Neural cell (in vitro differentiated cells): ENCODE data around the gene RDX. TPM values are rescaled to one million over a fixed set of nuclear protein-coding genes. Genes with fewer than 3 reads are reported as not detected.

Experiments
- H2AFZ ChIP-seq: fragments of 200-600, 300-800 bp; sonication (generic), shearing (Covaris generic); 2 replicates; pipeline ENCODE4 v1.6.0; 2014; ENCODE audit warnings: low read depth, mild to moderate bottlenecking, antibody characterized with exemption, low read length, moderate library complexity
- H3F3A ChIP-seq: fragments of 200-600 bp; shearing (Covaris generic); 2 replicates; pipeline ENCODE4 v1.6.1; 2016; ENCODE audit warnings: mild to moderate bottlenecking, moderate library complexity, mixed read lengths, antibody characterized with exemption, low read length; ENCODE audit not compliant: insufficient read depth, poor library complexity, severe bottlenecking
- H3K27ac ChIP-seq: fragments of 200-600, 300-800 bp; sonication (generic), shearing (Covaris generic); 2 replicates; pipeline ENCODE4 v1.5.1; 2014; ENCODE audit warnings: mild to moderate bottlenecking, low read length, moderate library complexity
- H3K27me3 ChIP-seq: fragments of 300-800, 200-600 bp; sonication (generic), shearing (Covaris generic); 2 replicates; pipeline ENCODE4 v1.6.0; 2014; ENCODE audit warnings: mild to moderate bottlenecking, low read depth, low read length, moderate library complexity; ENCODE audit not compliant: insufficient read depth
- H3K36me3 ChIP-seq: fragments of 300-800, 200-600 bp; sonication (generic), shearing (Covaris generic); 2 replicates; pipeline ENCODE4 v1.5.1; 2014; ENCODE audit warnings: mild to moderate bottlenecking, antibody characterized with exemption, low read length, moderate library complexity; ENCODE audit not compliant: insufficient read depth
- H3K4me2 ChIP-seq: fragments of 300-800, 200-600 bp; sonication (generic), shearing (Covaris generic); 2 replicates; pipeline ENCODE4 v1.6.0; 2014; ENCODE audit warnings: mild to moderate bottlenecking, low read length
- H3K4me3 ChIP-seq: fragments of 300-800, 200-600 bp; sonication (generic), shearing (Covaris generic); 2 replicates; pipeline ENCODE4 v1.5.1; 2014; ENCODE audit warnings: mild to moderate bottlenecking, low read length, moderate library complexity
- H3K79me2 ChIP-seq: fragments of 200-600 bp; shearing (Covaris generic); replicated peaks from 2 replicates; pipeline ENCODE4 v1.6.0; 2014; ENCODE audit warnings: mild to moderate bottlenecking, low read length, moderate library complexity; ENCODE audit not compliant: insufficient read depth
- H3K9ac ChIP-seq: fragments of 300-800, 200-600 bp; sonication (generic), shearing (Covaris generic); 2 replicates; pipeline ENCODE4 v1.6.1; 2016; ENCODE audit warnings: mild to moderate bottlenecking, low read length, mixed read lengths
- H3K9me2 ChIP-seq: fragments of 200-600 bp; shearing (Covaris generic); 2 replicates; pipeline ENCODE4 v1.6.1; 2016; ENCODE audit warnings: mild to moderate bottlenecking, low read length, mixed read lengths; ENCODE audit not compliant: insufficient read depth
- H3K9me3 ChIP-seq: fragments of 200-600, 300-800 bp; sonication (generic), shearing (Covaris generic); 2 replicates; pipeline ENCODE4 v1.6.1; 2016; ENCODE audit warnings: mild to moderate bottlenecking, mixed run types, low read length, moderate library complexity, mixed read lengths
- H4K20me1 ChIP-seq: fragments of 200-600 bp; shearing (Covaris generic); 2 replicates; pipeline ENCODE4 v1.6.1; 2016; ENCODE audit warnings: mild to moderate bottlenecking, mixed run types; ENCODE audit not compliant: insufficient read depth
- CTCF ChIP-seq: fragments of 450-650 bp; IDR thresholded peaks from 2 replicates; pipeline ENCODE4 v1.5.1; 2014; ENCODE audit warnings: antibody characterized with exemption, mild to moderate bottlenecking, moderate library complexity; ENCODE audit not compliant: poor library complexity, severe bottlenecking
- EP300 ChIP-seq: fragments of 450-650 bp; conservative IDR thresholded peaks from 2 replicates; pipeline ENCODE4 v1.6.1; 2014; ENCODE audit warnings: antibody characterized with exemption, mild to moderate bottlenecking, moderate library complexity; ENCODE audit not compliant: poor library complexity, severe bottlenecking
- EZH2 ChIP-seq: fragments of 200-600, 300-800 bp; shearing (Covaris generic), sonication (generic); IDR thresholded peaks from 2 replicates; pipeline ENCODE4 v1.6.1; 2014; ENCODE audit warnings: antibody characterized with exemption, low read length, borderline replicate concordance, mild to moderate bottlenecking; ENCODE audit not compliant: insufficient read depth, poor library complexity, severe bottlenecking
- MXI1 ChIP-seq: fragments of 450-650 bp; conservative IDR thresholded peaks from 2 replicates; pipeline ENCODE4 v1.6.1; 2014; ENCODE audit warnings: antibody characterized with exemption, mild to moderate bottlenecking; ENCODE audit not compliant: poor library complexity, severe bottlenecking
- POLR2AphosphoS5 ChIP-seq: IDR thresholded peaks from 2 replicates; pipeline ENCODE4 v1.6.1; 2012
- RAD21 ChIP-seq: fragments of 450-650 bp; conservative IDR thresholded peaks from 2 replicates; pipeline ENCODE4 v1.6.1; 2014; ENCODE audit warnings: antibody characterized with exemption, mild to moderate bottlenecking, moderate library complexity
- REST ChIP-seq: IDR thresholded peaks from 2 replicates; pipeline ENCODE4 v1.6.1; 2012; ENCODE audit warnings: borderline replicate concordance
- SMC3 ChIP-seq: fragments of 450-650 bp; conservative IDR thresholded peaks from 2 replicates; pipeline ENCODE4 v1.6.1; 2014; ENCODE audit warnings: antibody characterized with exemption, mild to moderate bottlenecking, moderate library complexity; ENCODE audit not compliant: poor library complexity
- TAF1 ChIP-seq: IDR thresholded peaks from 2 replicates; pipeline ENCODE4 v1.6.1; 2012; ENCODE audit warnings: low read depth
- polyA plus RNA-seq: library from polyadenylated mRNA; depleted of rRNA; stranded (reverse); fragments of >200 nt; gene quantifications from 2 replicates; pipeline ENCODE4 v1.2.3, GENCODE V29; 2014

Gene RDX
- polyA plus RNA-seq, 1 donor from 2014 or later = 39.0 TPM

- Histone ChIP-seq H3F3A (no peaks in the 10 kb centered on the region), H3K9ac (no peak overlapping the region), H3K9me3 (no peaks in the 10 kb centered on the region), H3K9me2 (no peaks in the 10 kb centered on the region), H3K36me3 (no peaks in the 10 kb centered on the region), H2AFZ (no peak overlapping the region), H3K27me3 (no peaks in the 10 kb centered on the region), H3K4me2 (no peak overlapping the region), H3K4me3 (no peak overlapping the region), H4K20me1 (no peaks in the 10 kb centered on the region), H3K27ac (no peak overlapping the region), H3K79me2 (no peaks in the 10 kb centered on the region)
- no peak for TF ChIP-seq TAF1
- TF ChIP-seq MXI1 = no peak
Observed at GRCh38 chr11:110337570-110338193, 41.3 kb upstream of the RDX start.

- Histone ChIP-seq H3K27me3 (no peaks in the 10 kb centered on the region), H3K9me2 (no peaks in the 10 kb centered on the region), H3K4me2 (no peak overlapping the region), H3F3A (no peaks in the 10 kb centered on the region), H4K20me1 (no peaks in the 10 kb centered on the region), H3K9ac (no peak overlapping the region), H3K36me3 (no peaks in the 10 kb centered on the region), H3K79me2 (no peaks in the 10 kb centered on the region), H3K4me3 (no peak overlapping the region), H2AFZ (no peak overlapping the region), H3K27ac (no peak overlapping the region), H3K9me3 (no peaks in the 10 kb centered on the region)
- no peak for TF ChIP-seq REST
- no peak for TF ChIP-seq MXI1
- TF ChIP-seq CTCF = no peak
- no peak for TF ChIP-seq POLR2AphosphoS5
- no peak for TF ChIP-seq EP300
- TF ChIP-seq RAD21 = no peak
- TF ChIP-seq SMC3 = no peak
- TF ChIP-seq EZH2 = no peak
Observed at GRCh38 chr11:110336054-110336453, 39.6 kb upstream of the RDX start.

- TF ChIP-seq RAD21 (no peak), EP300 (no peak), TAF1 (no peak), EZH2 (no peak), SMC3 (no peak), CTCF (no peak)
- H2AFZ ChIP-seq = no peak overlapping the region
Observed at GRCh38 chr11:110335358-110335757, 38.9 kb upstream of the RDX start.

More at GRCh38 chr11:110335358-110335757, 38.9 kb upstream of the RDX start:
- Histone ChIP-seq H3K27ac (no peak overlapping the region), H3K9me2 (no peaks in the 10 kb centered on the region), H3K9me3 (no peaks in the 10 kb centered on the region), H3K79me2 (no peaks in the 10 kb centered on the region), H3K4me2 (no peak overlapping the region), H3K27me3 (no peaks in the 10 kb centered on the region), H4K20me1 (no peaks in the 10 kb centered on the region), H3K4me3 (no peak overlapping the region), H3K9ac (no peak overlapping the region), H3F3A (no peaks in the 10 kb centered on the region), H3K36me3 (no peaks in the 10 kb centered on the region)
